Frontal cortex (tissue), 4 donors: ENCODE results near the gene ITGA3. TPM values are rescaled to one million over a fixed set of nuclear protein-coding genes. Genes with fewer than 3 reads are reported as not detected.

Experiments used
- DNase-seq, 2 donors: peaks; one replicate each; pipeline ENCODE4 v3.0.0; 2012; ENCODE audit warnings: low spot score in 2 of 2
- FAIRE-seq: peaks from 2 replicates; lab custom pipeline; 2012; peaks lifted over from hg19 to GRCh38; lab: Jason Lieb, UNC
- total RNA-seq: library from RNA; depleted of rRNA; stranded (reverse); fragments of >200 nt; gene quantifications from one replicate; pipeline ENCODE4 v1.2.3, GENCODE V29; 2014
- donor health status: control.
- donor health status: control.
- donor health status: control.

ITGA3 gene
- total RNA-seq, 1 donor from 2014 or later: 20.0 TPM

DNA sequence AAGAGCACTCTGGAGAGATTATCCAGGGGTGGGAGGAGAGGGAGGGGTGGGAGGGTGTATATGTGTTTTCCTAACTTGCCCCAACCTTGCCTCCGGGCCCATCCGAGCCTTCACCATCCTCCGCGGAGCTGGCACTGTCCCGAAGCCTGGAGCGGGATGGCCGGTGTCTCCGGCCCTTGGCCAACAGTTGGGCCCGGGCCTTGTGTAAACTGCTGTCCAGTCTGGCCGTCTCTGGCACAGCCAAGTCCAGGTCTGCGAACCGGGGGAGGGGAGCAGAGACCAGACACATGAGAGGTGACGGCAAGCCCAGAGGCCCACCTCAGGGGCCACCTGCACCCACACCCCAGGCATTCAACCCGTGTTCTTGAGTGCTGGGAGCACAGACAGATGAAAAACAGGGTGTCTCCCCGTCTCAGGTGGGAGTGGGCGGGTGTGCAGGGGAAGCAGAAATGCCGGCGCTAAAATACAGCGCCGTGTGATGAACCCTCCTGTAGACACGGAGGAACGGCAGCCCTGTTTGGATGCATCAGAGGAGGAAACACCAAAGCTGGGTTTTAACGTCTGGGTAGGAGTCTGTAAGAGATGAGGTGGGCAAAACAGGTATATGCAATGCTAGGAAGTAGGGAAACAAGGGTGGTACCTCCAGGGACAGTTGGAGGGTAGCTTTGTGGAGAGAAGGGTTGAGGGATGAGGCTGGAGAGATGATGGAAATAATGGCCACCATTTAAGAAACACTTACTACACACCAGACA lies 62.3 kb downstream of the ITGA3 start:
- FAIRE-seq (no peak), DNase-seq (no peak)

DNA sequence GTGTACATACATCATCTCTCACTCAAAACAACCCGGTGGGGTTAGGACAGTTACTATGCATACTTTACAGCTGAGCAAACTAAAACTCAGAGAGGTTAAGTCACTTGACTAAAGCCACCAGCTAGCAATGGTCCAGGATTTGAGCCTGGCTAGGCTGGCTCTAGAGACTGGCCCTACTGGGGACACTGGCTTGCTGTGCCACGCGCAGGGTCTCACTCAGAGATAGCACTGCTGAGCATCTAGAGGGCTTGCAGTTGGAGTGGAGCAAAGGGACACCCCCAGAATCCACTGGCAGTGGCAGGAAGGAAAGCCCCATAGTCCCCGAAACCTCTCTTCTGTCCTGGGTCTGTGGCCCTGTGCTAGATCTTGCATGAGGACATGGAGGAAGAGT lies 62.9 kb downstream of the ITGA3 start:
- FAIRE-seq (no peak), DNase-seq (no peak)

DNA sequence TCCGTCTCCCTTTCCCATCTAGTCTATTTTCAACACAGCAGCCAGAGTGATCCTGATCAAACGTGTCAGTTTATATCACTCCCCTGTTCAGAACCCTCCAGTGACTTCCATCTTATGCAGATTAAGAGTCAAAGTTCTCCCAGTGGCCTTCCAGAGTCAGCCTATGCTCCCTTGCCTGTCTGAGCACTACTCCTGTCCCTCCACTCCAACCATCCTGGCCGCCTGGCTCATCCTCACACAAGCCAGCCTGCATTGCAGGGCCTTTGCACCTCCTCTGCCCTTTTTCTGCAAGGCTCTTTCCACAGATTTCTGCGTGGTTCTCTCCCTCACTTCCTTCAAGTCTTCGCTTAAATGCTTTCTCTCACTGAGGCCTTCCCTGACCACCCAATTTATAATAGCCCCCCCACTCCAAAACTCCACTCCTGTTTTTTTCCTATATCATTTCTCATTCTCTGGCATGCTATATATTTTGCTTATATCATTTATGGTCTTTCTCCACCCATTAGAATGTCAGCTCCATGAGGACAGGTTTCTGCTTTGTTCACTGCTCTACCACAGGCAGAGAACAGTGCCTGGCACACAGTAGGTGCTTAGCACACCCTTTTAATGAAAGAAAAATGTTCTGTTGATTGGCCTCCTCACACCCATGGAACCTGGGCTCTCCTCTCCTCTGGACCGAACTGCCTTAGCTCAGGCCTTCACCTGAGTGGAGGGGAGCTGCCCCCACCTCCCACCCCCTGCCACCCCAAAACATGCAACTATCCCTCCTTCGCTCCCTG lies 64.8 kb downstream of the ITGA3 start:
- no peak for FAIRE-seq
- no peak for DNase-seq

DNA sequence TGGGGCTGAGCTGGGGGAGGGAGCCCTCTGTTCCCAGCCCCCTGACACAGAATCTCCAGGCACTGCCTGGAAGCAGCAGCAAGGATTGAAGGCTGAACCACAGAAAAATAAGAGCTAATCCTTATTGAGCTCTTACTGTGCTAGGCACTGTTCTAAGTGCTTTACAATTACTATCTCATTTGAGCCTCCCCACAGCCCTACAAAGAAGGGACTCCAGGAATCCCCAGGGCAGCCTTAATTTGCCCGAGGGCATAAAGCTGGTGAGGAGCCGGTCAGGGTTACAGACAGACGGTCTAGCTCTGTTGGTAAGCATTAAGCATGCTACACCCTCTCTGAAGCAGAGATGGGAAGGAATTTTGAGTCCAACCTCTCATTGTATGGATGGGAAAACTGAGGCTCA lies 67.0 kb downstream of the ITGA3 start:
- DNase-seq: no peak

DNA sequence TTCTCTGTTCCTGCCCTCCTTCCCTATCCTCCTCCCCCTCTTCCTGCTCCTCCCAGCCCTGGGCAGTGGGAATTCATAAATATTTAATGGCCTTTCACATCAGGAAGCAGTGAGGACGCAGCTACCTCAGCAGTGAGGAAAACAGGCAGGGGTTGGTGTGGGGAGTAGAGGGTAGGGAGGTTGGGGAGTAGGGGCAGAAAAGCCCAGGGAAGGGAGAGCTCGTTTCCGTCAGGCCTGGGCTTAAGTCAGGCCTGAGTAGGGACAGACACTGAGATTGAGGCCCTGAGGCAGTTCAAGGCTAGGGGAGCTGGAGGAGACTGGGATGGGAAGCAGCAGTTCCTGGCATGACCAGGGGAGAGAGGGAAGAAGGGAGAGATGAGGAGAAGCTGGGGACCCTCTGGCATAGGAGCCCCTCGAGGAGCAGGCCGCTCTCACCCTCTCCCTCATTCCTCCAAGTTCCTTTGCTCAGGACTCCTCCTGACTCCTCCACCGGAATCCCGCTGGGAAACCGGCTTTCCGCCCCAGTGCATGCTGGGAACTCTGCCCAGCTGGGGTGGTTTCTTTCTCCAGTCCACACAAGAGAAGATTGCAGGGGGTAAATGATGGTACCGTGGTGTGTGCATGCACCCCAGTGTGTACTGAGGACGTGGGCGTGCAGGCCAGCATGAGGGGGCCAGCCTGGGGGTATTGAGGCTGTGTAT lies 67.9 kb downstream of the ITGA3 start:
- FAIRE-seq (no peak), DNase-seq (no peak)

More for the DNA sequence above, 67.0 kb downstream of the ITGA3 start:
- no peak for FAIRE-seq

DNA sequence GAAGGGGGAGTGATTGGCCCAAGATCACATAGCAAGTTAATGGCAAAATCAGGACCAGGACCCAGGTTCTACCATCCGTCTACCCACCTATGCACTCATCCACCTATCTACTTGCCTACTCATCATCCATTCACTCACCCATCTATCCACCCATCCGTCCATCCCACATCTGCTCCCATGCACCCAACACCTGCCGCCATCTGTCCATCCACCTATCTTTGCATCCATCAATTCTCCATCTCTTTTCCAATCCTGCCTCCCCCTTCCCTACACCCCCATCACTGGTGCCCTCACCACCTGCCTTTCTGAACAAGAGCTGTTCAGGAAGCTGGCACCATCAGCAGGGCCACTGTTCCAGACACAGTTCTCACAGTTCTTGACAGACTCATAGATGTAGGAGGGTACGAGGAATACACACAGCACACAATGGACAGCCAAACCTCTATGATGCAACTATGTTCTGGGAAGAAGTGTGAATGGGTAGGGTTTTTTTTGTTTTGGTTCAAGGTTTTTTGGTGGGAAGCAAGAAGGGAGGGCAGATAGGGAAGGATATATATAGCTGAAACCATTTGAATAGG lies 69.6 kb downstream of the ITGA3 start:
- FAIRE-seq (no peak), DNase-seq (no peak)

DNA sequence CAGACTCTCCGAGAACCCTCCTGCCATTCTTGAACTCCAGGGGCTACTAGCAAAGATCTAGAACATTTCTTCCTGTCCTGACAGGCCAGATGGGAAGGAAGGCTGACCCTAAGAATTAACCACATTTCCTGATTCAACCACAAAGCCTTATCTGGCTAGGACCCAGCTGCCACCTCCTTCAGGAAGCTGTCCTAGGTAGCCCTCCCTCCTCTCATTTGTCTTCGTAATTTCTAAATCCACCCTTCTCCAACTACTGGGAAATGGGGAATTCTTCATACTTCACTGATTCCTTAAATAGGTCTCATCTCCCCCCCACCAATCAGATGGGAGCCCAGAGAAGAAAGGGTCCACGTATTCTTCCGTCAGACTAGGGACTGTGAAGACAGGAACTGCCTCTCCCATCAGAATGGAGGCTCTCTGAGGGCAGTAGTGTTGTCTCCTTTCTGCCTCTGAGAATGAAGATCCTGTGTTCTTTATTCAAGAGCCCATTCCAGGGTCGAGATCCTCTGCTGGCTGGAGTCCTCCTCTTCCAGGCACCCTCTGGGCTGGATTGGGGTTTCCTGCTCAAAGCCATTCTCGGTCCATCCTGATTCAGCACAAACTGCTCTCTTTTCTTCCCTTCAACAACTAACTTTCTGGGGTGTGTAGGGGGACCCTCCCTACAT lies 71.9 kb downstream of the ITGA3 start:
- no peak for FAIRE-seq
- DNase-seq: no peak

DNA sequence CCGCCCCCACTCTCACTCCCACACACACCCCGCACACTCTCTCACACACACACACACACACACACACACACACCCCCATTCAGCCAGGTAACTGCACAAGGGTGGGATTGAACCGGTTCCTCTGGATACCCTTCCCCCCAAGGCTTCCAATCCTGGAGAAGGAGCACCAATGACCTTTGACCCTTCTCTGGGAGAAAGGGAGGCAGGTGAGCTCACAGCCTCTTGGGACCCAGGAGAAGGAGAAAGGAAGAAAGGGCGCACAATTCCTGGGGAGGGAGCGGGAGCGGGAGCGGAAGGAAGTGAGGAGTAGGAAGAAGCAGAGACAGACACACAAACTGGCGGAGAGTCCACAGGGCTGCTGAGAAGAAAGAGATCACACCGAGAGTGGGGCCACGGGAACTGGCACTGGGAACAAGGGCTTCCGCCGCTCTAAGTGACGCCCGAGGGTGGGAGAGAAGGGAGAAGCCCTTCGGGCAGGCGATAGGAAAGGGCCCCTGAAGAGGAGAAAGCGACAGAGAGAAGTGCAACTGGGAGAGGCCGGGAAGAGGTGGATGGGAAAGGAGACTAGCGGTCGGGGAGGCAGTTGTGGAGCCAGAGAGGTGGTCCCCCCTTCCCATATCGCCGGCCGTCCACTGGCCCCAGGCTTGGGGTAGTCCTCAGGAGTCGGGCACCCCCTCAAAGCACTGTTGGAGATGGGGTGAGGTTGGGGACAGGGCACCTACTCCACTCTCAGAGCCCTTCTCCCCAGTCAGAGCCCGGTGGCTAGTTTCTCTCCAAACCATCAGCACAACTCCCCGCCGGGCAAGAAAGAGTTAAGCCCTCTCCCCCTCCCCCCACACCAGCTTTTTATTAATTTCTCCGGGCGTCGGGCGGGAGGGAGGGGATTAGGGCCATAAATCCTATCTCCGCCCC lies 72.8 kb downstream of the ITGA3 start:
- DNase-seq: no peak
- no peak for FAIRE-seq

DNA sequence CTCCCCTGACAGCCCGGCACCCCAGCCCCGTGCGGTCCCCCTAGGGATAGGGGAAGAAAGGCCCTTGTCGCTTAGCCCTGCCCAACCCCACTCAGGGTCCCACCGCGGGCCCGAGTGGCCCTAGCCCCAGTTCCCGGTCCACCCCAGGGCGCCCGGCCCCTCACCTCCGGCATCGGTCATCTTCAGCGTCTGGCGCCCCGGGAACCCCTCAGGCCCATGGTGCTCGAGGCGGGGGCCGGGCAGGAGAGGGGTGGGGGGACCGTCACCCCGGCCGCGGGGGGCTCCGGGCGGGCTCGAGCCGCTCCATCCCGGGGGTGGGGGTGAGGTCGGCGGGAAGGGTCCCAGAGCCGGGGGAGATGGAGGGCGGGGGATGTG lies 73.4 kb downstream of the ITGA3 start:
- FAIRE-seq (no peak), DNase-seq (no peak)

DNA sequence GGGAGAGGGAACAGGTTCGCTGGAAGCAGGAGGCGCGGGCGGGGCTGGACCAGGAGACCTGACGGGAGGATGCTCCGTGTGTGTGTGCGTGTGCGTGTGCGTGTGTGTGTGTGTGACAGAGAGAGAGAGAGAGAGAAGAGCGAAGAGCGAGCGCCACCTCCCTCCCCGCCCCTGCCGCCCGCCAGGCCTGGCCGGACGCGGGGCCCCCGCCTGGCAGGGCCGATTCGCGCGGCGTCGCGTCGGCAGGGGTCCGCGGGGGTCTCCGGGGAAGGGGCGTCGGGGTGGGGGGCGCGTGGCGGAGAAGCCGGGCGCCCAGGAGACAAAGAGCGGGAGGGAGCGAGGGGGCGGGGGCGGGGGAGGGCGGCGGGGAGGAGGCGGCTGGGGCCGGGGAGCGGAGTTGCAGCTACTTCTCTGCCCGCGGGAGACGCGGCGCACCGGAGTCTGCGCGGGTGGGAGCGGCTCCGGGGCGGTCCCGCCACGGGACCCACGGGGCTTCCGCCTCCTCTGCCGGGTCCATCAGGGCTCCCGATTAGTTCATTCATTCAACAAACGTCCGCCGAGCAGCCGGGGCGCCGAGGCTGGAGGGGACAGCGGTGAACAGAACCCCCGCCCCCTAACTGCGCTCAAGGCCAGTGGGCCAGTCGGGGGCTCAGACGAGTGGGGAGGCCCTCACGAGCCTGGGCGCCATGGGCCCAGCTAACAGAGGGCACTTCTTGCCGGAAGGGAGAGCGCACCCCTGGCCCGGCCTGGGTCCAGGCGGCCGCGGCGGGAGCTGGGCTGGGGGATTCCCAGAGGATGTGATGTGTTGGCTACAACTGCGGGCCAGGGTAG lies 74.0 kb downstream of the ITGA3 start, which contains the start of gene SAMD14:
Gene SAMD14 (minus strand): TSS at position 433 of the 831 bp plus-strand sequence. CDS start 5,201 bp downstream, outside the sequence.
- peak; percentile 73 to 83 for DNase-seq
- no peak for FAIRE-seq

DNA sequence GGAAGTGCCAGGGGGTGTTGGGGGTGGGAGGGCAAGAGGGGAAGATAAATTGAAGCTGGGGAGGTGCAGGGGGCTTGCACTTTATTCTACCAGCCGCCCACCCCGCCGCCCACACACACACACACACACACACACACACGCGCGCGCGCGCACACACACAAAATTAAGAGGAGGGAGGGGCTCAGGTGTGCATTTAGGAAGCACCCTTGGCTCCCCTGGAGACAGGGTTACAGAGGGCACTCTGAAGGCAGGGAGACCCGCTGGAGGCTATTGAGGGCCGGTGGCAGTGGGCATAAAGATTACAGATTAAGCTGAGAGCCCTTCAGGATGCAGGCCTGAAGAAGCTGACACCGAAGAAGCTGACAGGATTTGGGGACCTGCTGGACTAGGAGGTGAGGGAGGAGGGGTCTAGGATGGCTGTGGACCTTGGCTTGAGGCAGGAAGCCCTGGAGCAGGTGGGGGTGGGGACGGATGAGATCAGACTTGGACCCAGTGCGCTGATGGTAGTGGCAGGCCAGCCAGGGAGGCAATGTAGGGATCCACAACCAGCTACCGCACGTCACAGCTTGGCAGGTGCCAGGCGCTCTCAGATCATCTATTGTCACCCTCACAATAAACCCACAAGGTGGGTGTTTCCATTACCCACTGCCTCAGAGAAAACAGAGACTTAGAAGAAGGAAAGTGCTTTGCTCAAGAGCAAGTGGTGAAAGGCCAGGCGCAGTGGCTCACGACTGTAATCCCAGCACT lies 74.8 kb downstream of the ITGA3 start:
- FAIRE-seq (no peak), DNase-seq (no peak)

DNA sequence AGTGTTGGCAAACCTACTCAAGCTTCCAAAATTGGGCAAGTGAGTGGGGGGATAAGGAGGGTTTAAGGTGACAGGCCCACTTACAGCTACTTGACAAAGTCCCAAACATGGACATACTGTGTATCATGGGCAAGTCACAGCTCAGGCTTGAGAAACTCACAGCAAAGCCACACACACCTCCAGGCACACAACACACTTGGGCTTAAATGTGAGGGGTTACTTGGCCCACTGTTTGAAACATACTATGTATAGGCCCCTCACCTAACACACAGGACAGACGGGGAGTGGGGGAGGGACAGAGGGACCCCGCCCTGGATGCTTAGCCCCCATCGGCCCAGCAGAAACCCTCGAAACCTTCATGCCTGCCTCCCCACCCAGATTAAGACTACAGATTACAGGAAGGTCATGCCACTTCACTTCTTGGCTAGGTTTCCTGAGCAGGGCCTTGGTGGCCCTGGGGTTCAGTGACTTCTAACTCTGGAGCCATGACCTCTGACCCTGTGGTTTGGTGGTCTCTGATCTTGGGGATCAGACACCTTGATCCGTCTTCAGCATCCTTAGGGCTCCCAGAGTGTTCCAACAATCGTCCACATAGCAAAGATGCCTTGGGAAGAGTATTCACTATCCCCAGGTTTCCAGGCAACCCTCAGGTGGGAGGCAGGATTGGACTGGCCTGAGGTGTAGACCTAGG lies 76.3 kb downstream of the ITGA3 start:
- DNase-seq: no peak
- FAIRE-seq: no peak

DNA sequence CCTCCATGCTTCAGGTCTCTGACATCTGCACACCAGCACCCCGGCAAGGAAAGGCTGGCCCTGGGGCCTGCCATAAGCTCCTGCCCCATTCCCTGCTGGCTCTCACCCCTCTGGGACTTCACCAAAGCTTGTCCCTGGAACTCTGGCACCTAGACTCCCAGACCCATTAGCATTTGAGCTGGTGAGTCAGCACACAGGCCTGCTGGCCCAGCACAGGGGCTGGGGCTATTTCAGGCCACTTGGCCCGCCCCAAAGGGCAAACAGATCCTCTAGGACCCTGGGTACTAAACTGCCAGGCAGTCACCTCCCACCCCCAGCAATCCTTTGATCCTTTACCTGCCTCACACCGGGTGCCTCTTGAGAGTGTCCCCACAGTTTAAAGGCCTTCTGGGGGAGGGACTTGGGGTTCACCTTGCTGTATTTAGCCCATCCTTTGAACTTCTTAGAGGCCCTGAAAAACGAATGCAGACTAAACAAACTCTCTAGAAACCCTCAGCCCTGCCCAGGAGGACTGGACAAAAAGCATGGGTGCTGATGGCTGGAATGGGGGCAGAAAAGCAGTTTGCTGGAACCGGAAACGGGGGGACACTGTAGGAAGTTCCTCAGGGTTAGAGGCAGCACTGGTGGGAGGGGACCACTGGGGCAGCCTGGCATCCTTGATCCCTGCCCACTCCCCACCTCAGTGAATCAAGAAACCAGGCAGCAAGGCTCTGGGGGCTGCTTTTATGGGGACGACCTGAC lies 77.3 kb downstream of the ITGA3 start:
- DNase-seq (peak in 1 of 2 donors; percentile 74), FAIRE-seq (no peak)

DNA sequence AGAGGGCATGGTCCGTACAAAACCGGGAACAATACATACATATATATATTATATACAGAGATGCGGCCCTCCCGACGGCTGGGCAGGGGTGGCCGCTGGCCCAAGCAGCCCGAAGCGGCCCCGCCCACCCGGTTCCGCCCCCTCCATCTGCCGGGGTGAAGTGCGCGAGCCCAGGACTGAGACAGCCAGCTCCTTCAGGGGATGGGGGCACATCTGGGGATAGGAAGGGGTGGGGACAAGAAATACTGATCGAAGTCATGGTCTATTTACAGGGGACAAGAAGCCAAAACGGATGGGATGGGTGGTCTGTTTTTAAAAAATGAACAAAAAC lies 77.8 kb downstream of the ITGA3 start:
- FAIRE-seq: no peak
- no peak for DNase-seq

DNA sequence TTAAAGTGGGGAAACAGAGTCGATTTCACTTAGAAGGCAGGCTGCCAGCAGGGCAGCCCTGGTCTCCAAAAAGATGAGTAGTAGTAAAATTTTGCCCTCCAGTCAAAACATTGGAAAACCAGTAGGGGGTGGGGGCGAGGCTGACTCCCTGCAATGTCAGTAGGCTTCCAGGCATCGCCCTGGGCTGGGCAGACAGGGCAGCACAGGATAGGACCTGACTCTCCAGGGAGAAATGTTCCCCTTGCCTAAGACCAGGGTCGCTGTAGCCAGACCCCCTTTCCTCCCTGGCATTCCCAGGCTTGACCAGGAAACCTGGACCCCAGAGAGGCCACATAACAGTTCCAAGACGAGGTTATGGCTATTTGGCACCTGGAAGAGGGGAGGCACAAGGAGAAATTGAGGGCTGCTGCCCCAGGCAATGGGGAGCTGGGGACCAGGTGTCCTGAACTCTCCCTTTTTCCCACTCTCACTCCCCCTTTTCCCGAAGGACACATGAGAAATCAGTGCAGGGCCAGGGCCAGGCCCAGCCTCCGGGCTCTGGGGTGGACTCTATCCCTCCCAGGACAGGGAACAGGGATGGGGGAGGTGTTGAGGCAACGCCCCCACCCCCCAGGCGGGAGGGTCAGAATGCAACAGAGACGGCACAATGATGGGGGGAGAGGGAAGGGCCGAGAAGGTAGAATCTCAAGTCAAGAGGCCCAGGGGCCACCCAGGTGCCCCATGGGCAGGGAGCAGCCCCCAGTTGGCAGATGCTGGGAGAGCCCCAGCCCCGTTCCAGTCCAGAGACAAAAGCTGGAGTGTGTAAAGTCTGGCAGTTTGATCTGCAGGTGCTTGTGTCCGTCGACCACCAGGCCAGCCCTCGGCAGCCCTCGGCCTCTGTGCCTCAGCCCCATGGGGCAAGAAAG lies 78.5 kb downstream of the ITGA3 start:
- FAIRE-seq: no peak

More for the DNA sequence above, 78.5 kb downstream of the ITGA3 start:
- DNase-seq: no peak
